Epithelial cell of esophagus (primary cell): ENCODE data around the gene MIB2.

ENCODE experiments used
- DNase-seq: peaks from one replicate; pipeline ENCODE4 v3.0.0; 2010; ENCODE audit warnings: low read depth
- H3K4me3 ChIP-seq: 2 replicates; pipeline ENCODE4 v1.5.1; 2011; ENCODE audit warnings: mild to moderate bottlenecking, low read length, control low read depth
- CTCF ChIP-seq: IDR thresholded peaks from 2 replicates; pipeline ENCODE4 v1.5.1; 2011; ENCODE audit warnings: low read depth, mild to moderate bottlenecking, low read length, control low read depth, inconsistent platforms; ENCODE audit not compliant: insufficient read depth; ENCODE audit errors: missing control alignments

Gene MIB2

DNA sequence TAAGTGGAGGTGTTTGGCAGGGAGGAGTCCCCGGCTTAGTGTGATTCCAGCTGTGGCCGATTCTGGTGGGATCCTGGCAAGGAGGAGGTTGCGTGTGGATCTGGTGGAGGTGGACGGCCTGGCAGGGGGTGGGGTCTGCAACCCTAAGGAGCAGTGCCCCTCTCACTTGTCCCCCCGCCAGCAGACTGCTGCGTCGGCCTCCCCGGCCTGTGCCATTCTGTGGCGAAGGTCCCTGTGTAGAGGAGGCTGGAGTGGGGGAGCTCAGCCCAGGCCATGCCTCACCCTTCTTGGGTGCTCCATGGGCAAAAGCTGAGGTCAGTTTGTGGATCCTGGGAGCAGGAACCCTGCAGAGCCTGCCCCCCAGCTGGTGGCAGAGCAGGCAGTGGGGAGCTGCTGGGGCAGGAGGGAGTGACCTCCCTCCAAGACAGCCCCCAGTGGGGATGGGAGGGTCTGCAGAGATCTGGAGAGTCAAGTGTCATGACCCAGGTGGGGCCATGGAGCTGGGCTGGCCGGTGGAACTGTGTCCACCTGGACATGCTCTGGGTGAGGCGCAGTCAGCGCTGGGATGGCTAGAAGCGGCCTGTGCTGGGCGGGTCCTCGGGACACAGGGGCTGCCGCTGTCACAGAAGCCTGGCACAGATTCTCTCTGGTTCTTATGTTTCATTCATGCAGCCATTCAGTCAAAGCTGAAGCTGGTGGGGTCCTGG is 5.3 kb downstream of the MIB2 start:
- DNase-seq = no peak
- TF ChIP-seq CTCF = no peak
- no peak overlapping the region for H3K4me3 ChIP-seq

DNA sequence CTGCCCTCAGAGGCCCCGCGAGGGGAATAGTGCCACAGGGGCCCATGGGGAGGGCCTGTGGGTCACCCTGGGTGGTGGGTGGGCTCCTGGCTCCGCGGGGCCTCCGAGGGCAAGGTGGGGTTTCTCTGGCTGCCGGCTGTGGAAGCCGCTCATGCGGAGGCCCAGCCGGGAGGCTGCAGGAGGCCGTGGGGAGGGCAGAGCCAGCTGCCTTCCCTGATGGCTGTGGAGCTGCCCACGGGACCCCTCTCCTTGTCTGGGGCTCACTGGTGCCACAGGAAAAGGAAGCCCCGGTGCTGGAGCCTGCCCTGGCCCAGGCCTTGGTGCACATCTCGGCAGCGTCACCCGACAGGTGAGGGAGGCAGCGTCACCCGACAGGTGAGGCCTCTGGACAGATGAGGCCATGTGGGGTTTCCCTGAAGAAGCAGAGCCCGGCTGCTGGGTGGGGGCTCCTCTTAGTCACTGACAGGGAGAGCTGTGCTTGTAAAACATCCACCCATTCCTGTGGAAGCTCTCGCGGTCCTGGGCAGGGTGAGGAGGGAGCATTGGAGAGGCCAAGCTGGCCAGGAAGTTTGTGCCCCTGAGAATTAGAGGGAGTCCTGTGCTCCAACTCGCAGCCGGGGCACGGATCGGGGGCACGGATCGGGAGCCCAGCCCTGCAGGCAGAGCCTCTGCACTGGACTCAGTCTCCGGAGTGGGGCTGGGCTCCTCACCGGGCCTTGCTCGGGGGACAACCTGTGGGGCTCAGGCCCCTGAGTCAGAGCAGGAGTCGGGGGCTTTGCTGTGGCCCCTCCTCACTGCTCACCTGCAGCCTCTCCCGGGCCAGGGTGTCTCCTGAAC is 6.1 kb downstream of the MIB2 start:
- DNase-seq = no peak
- no peak overlapping the region for H3K4me3 ChIP-seq
- no peak for TF ChIP-seq CTCF

DNA sequence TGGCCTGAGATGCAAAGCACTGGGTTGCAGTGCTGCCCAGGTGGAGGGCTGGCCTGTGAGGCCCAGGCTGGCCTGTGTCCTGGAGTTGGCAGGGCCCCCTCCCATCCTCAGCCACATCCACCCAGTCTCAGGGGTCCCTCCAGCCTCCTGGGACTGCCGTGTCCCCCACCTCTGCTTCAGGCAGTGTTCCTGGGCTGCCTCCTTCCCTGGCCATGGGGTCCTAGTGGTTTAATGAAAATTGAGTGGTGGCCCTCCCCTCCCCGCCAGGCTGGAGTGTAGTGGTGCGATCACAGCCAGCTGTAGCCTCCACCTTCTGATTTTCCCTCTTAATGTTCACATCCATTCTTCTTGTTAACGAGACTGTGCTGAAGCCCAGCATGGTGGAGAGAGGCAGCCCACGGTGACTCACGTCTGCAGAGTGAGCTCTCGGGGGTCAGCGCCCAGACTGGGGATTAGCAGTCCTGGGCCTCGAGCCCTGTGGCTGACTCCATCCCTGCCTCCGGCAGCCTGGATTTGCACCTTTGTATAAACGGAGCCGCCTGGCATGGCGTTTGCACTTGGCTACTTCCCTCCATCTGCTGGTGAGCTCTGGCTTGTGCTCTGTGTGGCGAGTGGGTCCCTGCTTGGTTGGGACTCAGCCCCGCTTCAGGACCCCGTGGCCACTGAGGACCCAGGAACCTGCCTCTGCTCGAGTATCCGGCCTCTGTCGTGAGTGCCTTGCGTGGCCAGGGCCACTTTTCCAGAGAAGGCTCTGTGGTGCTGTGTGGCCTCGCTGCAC is 6.9 kb downstream of the MIB2 start:
- TF ChIP-seq CTCF = no peak
- H3K4me3 ChIP-seq = no peak overlapping the region
- DNase-seq = no peak

- DNase-seq = no peak
- no peak for TF ChIP-seq CTCF
- H3K4me3 ChIP-seq = no peak overlapping the region
Measured at GRCh38 chr1:1622788-1623094, 7.4 kb downstream of the MIB2 start.

DNA sequence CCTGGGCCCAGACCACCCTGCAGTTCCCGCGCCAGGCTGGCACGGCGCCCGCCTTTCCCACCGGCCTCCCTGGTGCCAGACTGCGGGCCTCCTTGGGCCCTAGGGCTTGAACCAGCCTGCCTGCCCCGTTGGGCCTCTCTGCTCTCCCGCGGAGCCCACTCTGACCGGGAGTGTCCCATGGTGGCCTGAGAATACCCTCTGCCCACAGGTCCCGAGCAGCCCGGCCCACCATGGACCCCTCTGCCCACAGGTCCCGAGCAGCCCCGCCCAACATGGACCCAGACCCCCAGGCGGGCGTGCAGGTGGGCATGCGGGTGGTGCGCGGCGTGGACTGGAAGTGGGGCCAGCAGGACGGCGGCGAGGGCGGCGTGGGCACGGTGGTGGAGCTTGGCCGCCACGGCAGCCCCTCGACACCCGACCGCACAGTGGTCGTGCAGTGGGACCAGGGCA is 7.9 kb downstream of the MIB2 start:
- no peak for TF ChIP-seq CTCF
- DNase-seq = no peak
- H3K4me3 ChIP-seq = no peak overlapping the region

DNA sequence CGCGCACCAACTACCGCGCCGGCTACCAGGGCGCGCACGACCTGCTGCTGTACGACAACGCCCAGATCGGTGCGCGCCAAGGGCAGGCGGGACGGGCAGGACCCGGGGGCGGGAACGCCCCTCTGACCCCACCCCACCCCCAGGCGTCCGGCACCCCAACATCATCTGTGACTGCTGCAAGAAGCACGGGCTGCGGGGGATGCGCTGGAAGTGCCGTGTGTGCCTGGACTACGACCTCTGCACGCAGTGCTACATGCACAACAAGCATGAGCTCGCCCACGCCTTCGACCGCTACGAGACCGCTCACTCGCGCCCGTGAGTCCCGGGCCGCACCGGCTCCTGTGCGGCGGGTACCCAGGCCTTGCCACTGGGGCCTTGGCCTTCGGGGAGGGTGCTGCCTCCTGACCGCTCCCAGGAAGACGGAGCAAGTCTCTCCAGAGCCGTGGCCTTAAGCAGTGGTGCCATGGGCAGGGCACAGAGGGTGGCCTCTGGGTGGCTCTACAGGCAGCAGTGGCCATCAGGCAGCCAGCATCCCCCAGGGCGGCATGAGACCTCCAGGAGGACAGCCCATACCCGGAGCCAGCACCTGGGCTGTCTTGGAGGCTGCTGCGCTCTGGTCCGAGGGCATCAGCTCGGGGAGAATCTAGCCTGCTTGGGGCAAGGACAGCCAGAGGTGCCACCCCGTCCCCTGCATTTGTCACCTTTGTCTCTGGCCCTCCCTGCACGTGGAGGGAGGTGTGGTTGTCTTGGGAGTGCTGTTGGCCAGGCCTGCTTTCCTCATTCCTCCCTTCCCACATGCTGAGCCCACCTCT is 8.5 kb downstream of the MIB2 start:
- no peak for DNase-seq

More for the DNA sequence above, 8.5 kb downstream of the MIB2 start:
- no peak for TF ChIP-seq CTCF
- no peak overlapping the region for H3K4me3 ChIP-seq
